OCI-LY1 (cell line): ENCODE data around the gene NOP53.
A peak's percentile ranks its signal among the peaks of the same experiment; 100 is the strongest.

Experiments
- CTCF ChIP-seq: fragments of 200-600 bp; sonication (generic), shearing (Covaris generic); IDR thresholded peaks from 2 replicates; pipeline ENCODE4 v1.5.1; 2017; ENCODE audit warnings: mild to moderate bottlenecking, antibody characterized with exemption, low read length, moderate library complexity, mixed read lengths
- EZH2 ChIP-seq: fragments of 200-600 bp; sonication (generic), shearing (Covaris generic); IDR thresholded peaks from 2 replicates; pipeline ENCODE4 v1.8.0; 2017; ENCODE audit warnings: borderline replicate concordance, mixed run types, mild to moderate bottlenecking, antibody characterized with exemption, low read length, moderate library complexity, mixed read lengths

GRCh38 chr19:47713046-47714021 is 32.0 kb upstream of the NOP53 start, which contains the start of gene EHD2:
- TF ChIP-seq CTCF (peak; percentile 49), EZH2 (no peak)
